HCEC 1CT (cell line): Measurements from ENCODE around the gene SSU72.

ENCODE experiments used
- DNase-seq: peaks from one replicate; pipeline ENCODE4 v3.0.0-alpha.2; 2017

SSU72 gene

DNA sequence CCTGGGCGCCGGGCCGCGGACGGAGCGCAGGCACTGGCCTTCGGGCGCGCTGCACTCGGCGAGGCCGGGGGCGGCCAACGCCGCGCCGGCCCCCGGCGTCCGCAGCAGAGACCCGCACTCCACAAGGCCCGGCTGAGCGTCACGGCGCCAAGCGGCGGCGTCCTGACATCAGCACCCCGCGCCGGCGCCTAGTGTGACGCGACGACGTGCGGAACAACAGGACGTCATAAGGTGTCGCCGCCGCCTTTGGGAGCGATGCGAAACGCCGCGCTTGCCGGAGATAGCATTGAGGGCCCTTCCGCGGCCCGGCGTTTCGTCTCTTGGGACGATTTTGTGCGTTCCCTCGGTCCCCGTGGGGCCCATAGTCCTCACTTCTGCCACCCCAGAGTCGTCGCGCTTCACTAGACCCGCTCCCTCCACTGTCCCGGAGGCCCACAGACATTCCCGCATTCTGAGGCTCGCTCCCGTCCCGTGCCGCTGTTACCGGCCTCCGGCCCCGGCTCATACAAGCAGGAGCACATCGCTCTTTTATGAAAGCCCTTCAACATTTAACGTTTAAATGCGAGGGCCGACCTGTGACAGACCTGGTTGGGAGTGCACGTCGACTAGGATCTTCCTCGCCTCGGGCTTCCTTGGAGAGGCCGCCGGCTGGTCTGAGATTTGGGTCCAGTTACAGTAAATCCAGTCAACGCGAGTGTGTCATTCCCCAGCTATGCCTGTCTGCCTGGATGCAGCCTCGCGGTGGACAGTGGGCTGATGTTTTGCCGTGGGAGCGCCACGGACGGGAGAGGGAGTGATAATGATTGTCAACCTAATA lies at the start of gene SSU72:
Gene SSU72 (minus strand): TSS at position 143 of the 817 bp plus-strand sequence. CDS start 306 bp downstream, outside the sequence.
- peak; percentile 90 for DNase-seq

DNA sequence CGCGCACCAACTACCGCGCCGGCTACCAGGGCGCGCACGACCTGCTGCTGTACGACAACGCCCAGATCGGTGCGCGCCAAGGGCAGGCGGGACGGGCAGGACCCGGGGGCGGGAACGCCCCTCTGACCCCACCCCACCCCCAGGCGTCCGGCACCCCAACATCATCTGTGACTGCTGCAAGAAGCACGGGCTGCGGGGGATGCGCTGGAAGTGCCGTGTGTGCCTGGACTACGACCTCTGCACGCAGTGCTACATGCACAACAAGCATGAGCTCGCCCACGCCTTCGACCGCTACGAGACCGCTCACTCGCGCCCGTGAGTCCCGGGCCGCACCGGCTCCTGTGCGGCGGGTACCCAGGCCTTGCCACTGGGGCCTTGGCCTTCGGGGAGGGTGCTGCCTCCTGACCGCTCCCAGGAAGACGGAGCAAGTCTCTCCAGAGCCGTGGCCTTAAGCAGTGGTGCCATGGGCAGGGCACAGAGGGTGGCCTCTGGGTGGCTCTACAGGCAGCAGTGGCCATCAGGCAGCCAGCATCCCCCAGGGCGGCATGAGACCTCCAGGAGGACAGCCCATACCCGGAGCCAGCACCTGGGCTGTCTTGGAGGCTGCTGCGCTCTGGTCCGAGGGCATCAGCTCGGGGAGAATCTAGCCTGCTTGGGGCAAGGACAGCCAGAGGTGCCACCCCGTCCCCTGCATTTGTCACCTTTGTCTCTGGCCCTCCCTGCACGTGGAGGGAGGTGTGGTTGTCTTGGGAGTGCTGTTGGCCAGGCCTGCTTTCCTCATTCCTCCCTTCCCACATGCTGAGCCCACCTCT lies 49.2 kb upstream of the SSU72 start:
- DNase-seq = no peak

DNA sequence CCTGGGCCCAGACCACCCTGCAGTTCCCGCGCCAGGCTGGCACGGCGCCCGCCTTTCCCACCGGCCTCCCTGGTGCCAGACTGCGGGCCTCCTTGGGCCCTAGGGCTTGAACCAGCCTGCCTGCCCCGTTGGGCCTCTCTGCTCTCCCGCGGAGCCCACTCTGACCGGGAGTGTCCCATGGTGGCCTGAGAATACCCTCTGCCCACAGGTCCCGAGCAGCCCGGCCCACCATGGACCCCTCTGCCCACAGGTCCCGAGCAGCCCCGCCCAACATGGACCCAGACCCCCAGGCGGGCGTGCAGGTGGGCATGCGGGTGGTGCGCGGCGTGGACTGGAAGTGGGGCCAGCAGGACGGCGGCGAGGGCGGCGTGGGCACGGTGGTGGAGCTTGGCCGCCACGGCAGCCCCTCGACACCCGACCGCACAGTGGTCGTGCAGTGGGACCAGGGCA lies 48.5 kb upstream of the SSU72 start:
- no peak for DNase-seq

DNA sequence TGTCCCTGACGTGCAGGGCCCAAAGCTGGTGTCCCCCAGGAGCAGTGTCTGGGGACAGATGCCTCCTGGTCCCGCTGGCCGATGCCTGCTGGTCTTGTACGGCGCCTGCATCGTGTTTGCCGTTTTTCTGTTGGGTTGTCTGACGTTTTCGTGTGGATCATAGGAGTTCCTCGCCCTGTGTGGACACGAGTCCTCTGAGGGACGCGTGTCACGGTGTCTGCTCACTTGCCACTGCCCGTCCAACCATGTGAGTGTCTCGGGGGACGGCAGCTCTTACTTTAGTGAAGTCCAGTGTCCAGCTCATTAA lies 48.1 kb upstream of the SSU72 start:
- DNase-seq = no peak

DNA sequence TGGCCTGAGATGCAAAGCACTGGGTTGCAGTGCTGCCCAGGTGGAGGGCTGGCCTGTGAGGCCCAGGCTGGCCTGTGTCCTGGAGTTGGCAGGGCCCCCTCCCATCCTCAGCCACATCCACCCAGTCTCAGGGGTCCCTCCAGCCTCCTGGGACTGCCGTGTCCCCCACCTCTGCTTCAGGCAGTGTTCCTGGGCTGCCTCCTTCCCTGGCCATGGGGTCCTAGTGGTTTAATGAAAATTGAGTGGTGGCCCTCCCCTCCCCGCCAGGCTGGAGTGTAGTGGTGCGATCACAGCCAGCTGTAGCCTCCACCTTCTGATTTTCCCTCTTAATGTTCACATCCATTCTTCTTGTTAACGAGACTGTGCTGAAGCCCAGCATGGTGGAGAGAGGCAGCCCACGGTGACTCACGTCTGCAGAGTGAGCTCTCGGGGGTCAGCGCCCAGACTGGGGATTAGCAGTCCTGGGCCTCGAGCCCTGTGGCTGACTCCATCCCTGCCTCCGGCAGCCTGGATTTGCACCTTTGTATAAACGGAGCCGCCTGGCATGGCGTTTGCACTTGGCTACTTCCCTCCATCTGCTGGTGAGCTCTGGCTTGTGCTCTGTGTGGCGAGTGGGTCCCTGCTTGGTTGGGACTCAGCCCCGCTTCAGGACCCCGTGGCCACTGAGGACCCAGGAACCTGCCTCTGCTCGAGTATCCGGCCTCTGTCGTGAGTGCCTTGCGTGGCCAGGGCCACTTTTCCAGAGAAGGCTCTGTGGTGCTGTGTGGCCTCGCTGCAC lies 47.5 kb upstream of the SSU72 start:
- DNase-seq = peak; percentile 27

DNA sequence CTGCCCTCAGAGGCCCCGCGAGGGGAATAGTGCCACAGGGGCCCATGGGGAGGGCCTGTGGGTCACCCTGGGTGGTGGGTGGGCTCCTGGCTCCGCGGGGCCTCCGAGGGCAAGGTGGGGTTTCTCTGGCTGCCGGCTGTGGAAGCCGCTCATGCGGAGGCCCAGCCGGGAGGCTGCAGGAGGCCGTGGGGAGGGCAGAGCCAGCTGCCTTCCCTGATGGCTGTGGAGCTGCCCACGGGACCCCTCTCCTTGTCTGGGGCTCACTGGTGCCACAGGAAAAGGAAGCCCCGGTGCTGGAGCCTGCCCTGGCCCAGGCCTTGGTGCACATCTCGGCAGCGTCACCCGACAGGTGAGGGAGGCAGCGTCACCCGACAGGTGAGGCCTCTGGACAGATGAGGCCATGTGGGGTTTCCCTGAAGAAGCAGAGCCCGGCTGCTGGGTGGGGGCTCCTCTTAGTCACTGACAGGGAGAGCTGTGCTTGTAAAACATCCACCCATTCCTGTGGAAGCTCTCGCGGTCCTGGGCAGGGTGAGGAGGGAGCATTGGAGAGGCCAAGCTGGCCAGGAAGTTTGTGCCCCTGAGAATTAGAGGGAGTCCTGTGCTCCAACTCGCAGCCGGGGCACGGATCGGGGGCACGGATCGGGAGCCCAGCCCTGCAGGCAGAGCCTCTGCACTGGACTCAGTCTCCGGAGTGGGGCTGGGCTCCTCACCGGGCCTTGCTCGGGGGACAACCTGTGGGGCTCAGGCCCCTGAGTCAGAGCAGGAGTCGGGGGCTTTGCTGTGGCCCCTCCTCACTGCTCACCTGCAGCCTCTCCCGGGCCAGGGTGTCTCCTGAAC lies 46.7 kb upstream of the SSU72 start:
- no peak for DNase-seq

DNA sequence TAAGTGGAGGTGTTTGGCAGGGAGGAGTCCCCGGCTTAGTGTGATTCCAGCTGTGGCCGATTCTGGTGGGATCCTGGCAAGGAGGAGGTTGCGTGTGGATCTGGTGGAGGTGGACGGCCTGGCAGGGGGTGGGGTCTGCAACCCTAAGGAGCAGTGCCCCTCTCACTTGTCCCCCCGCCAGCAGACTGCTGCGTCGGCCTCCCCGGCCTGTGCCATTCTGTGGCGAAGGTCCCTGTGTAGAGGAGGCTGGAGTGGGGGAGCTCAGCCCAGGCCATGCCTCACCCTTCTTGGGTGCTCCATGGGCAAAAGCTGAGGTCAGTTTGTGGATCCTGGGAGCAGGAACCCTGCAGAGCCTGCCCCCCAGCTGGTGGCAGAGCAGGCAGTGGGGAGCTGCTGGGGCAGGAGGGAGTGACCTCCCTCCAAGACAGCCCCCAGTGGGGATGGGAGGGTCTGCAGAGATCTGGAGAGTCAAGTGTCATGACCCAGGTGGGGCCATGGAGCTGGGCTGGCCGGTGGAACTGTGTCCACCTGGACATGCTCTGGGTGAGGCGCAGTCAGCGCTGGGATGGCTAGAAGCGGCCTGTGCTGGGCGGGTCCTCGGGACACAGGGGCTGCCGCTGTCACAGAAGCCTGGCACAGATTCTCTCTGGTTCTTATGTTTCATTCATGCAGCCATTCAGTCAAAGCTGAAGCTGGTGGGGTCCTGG lies 45.9 kb upstream of the SSU72 start:
- no peak for DNase-seq

DNA sequence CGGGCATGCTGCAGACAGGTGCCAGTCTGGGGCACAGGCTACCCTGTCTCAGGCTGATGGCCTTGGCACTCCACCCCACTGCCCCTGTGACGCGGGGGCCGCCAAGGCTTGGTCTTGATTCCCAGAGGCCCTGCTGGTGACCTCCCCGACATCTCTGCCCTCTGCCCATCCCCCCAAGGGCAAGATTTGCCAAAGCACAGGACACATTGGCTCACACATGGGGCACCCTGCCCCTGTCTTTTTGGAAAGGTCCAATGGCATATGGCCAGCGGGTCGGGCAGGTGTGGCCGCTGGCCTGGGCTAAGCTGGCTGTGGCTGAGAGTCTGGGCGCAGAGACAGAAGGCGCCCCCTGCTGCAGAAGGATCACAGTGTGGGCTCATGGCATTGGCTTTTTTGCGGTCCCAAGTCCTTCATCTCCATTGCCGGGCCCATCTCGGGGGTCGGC lies 45.3 kb upstream of the SSU72 start:
- DNase-seq = no peak

DNA sequence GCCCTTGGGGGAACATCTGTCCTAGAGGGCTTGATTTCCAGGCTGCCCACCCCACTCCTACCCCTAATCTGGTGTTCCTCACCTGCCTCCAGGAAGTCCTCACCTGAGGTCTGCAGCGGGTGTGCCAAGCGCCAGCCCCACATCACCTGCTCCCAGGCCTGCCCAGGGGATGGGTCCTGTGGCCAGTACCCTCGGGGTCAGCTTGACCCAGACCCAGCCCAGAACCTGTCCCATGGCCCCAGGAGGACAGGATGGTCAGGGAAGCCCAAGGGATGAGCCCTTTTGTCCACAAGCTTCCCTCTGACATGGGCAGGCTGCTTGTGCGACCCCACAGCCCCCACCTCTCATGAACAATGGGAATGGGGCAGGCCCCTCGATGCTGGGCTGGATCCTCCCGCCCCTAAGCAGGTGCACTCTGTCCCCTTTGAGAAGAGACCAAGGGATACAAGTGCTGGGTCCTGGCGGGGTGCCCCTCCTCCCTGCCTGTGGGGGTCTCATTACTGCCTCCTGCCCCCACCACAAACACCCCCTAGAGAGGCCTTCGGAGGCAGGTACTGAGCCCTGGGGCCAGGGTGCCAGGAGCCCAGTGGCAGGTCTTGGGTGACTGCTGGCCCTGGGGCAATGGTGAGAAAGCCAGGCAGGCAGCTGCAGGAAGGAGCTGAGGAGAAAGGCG lies 43.9 kb upstream of the SSU72 start:
- DNase-seq = no peak

DNA sequence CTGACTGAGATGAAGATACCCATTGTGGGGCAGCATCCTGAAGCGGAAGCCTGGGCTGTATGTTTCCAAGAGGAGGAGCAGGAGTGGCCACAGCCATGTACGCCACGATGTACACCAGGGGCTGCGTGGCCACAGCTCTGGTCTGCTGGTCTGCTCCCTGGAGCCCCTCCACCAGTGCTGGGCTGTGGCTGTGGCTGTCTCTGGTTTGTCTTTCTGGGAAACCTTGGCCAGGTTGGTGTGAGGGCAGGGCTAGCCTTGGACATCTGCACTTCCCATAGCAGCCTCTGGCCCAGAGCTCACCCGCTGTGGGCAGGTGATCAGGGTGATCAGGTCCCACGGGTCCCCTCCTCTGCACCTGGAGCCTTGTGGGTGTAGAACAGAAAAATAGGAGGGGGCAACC lies 43.3 kb upstream of the SSU72 start:
- DNase-seq = no peak

DNA sequence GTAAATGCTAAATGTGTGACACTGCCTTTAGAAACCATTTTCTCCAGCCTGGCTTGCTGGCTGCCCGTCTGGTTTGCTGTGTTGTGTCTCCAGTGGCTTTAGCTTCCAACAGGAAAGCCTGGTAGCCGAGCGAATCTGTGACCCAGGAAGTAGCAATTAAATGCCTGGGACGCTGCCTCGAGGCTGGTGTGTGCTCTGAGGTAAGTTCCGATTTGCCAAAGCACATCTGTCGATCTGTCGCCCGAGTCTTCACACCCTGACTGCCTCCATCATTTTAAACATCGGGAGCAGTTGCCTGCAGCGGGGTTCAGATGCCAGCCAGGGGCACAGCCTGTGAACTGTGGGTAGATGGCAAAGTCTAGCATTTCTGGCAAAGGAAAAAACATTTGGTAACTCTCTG lies 42.9 kb upstream of the SSU72 start:
- DNase-seq = no peak

DNA sequence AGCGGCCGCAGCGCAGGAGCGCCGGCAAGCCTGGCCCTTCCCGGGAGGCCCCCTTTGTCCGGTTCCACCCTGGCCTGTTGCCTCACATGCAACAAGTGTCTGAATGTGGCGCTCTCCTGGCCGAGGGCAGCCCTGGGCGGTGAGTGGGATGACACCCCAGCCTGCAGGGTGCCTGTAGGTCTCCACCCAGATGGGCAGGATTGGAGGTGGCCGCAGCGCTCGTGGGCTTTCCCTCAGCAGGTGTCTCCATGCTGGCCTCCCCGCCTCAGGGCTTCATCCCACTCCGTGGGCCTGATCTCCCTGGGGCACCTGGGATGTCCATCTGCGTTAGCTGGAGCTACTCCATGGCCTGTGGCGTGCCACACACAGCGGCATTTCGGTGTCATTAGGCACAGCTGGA lies 42.2 kb upstream of the SSU72 start:
- no peak for DNase-seq

DNA sequence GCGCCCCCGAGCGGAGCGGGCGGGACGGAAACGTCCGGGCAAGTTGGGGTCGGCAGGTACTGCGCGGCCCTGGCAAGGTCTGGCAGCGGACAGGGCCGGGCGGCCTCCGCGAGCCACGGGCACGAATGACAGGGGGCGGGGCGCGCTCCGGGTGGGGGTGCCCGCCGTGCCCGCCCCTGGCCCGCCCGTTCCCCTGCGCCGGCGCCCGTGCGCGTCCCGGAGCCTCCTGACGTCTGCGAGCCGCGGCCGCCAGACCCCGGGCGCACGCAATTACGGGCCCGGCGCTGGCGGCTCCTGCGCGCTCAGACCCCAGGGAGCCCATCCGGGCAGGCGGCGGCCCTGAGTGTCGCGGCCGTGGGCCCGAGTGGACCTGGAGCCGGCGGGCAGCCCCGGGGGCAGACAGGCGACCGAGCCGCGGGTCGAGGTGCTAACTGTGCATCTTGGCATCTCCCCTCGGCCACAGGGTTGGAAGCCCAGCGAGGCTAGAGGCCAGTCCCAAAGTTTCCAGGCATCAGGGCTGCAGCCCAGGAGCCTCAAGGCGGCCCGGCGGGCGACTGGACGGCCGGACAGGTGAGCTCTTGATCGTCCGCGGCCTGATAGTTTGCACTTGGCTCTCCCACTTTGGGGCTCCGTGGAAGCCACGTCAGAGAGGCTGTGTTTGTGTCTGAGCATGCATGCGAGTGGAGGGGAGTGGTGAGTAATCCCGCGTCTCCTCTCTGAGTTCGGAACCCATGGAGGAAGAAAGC lies 41.6 kb upstream of the SSU72 start:
- DNase-seq = no peak

DNA sequence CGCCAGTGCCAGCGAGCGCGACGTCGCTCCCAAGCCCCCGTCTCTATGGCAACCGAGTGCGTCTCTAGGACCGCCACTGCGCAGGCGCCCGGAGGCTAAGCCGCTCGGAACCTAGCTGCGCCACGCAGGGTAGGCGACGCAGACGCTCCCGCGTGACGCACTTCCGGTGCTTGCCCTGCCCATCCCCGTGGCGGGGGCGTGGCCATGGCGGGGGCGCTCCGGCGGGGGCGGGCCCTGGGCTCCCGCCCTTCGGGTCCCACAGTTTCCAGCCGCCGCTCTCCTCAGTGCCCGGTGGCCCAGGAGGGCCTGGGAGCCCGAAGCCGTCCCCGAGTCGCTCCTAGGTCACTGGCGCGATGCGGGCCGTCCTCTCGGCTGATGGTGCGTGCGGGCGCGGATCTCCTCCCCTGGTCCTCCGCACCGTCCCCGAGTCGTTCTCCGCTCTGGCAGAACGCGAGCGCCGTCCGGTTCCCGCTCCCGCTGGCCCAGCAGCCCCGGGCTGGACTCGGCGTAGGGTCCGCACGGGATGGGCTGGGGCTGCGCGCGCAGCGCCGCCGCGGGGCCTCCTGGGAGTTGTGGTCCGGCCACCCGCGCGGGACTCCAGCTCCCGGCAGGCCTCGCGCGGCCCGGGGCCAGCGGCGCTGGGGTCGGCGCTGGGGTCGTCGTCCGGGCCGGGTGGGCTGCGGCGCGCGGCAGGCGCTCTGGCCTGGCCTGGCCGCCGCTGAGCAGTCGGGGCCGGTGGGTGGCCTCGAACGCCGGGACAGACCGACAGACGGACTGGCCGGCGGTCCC lies 40.8 kb upstream of the SSU72 start, which contains the start of gene MIB2:
Gene MIB2 (plus strand): TSS at position 245 of the 789 bp plus-strand sequence. CDS start 7,953 bp downstream, outside the sequence.
- DNase-seq = peak; percentile 93

DNA sequence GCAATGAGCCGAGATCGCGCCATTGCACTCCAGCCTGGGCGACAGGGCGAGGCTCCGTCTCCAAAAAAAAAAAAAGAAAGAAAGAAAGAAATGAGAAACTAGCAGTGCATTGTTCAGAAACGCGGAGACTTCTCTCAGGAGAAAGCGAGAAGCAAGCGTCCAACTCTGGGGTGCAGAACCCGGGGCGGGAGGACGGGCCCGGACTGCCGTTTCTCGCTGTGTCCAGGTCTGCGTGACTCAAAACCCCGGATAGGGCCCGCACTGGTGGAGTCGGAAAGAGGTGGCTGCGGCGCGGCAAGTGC lies 40.2 kb upstream of the SSU72 start:
- DNase-seq = no peak

DNA sequence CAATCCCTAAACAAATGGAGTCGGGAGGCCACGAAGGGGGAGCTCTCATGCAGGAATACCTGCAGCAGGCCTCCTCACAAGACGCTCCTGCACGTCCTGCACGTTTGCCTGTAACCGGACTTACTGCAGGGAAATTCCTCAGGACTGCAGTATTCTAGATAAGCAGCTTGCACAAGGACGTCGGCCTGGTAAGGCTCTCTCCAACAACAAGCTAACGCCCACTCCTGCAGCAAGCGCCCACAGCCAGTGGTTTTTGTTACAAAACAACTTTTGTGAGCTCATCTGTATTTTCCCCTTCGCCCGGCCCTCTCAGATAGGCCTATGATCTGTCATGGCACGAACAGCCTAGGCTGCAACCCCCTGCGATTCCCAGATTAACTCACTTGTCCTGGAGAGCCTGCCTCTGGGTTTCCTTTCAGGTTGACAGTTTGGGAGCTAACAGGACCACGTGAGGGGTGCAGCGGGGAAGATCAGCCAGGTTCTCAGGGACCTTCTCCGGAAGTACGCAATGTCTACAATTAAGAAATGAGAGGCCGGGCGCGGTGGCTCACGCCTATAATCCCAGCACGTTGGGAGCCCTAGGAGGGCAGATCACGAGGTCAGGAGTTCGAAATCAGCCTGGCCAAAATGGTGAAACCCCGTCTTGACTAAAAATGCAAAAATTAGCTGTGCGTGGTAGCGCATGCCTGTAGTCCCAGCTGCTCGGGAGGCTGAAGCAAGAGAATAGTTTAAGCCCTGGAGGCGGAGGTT lies 39.7 kb upstream of the SSU72 start:
- DNase-seq = no peak

DNA sequence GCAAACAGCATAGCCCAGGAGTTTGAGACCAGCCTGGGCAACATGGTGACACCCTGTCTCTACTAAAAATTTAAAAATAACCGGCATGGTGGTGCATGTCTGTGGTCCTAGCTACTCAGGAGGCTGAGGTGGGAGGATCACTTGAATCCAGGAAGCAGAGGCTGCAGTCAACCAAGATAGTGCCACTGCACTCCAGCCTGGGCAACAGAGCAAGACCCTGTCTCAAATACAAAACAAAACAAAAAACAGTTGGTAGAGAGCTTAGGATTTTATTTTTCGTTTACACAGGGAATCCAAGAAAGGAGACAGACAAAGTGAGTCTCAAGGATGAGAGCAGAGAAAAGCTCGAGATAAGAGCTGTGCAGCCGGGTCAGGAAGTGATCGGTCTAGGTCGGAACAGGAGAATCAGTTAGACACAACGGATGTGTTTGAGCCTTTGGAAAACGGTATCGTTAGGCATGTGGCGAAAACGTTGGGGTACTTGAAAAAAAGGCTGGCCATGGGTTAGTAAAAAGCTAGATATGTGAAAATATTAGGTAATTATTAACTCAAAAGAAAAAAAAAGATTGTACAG lies 38.9 kb upstream of the SSU72 start:
- no peak for DNase-seq

DNA sequence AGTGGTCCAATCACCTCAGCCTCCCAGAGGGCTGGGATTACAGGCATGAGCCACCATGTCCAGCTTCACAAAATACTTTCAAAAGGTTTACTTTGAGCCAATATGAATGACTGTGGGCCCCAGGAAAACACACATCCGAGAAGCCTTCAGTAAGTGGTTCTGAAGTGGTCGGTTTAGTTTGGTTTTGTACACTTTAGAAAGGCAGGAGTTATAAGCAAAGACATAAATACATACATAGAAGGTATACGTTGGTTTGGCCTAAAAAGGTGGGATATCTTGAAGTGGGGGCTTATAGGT lies 37.4 kb upstream of the SSU72 start:
- no peak for DNase-seq

DNA sequence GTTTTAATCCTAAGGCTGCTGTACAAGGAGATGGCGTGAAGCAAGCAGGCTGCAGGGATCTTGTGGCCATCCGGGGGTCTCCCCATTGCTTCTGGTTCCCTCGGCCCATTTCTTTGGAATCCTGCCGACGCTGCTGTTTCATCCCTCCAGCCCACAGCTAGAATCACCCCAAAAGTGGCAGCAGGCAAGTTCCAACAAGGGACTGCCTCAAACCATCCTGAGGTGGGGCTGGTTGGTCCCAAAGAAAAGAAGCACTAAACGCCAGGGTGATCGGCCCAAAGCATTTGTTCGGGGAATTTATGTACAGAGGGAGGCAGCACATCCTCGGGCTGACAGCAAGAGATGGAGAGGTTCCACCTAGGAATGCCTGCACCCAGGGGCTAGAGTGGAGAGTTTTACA lies 36.1 kb upstream of the SSU72 start:
- DNase-seq = no peak
